ENCODE results near the gene ARG2.

The ARG2 gene

GRCh38 chr14:67674480-67675218 lies 54.9 kb downstream of the ARG2 start, which contains the start of gene VTI1B:
Gene VTI1B, minus strand, starts transcription at chr14:67674632. Its CDS starts 143 bp downstream, at chr14:67674489.
- peak; percentile 75 to 78 for DNase-seq (ENCODE audit: low read depth in 2 of 2)
- TF ChIP-seq CTCF (IDR thresholded peaks at IDR 0.05; ENCODE audit: low read depth, low read length): peak; percentile 2
- peak within 1 kb of the TSS; percentile 80 to 89 for H3K4me3 ChIP-seq (replicated peaks in 1 of 2; ENCODE audit: low read depth in 2 of 2, low read length in 2 of 2)

GRCh38 chr14:67675219-67675582 lies 55.5 kb downstream of the ARG2 start:
- no peak for TF ChIP-seq CTCF (IDR thresholded peaks at IDR 0.05; ENCODE audit: low read depth, low read length)
- no peak for DNase-seq (ENCODE audit: low read depth in 2 of 2)
- peak overlapping the region; percentile 80 to 89 for H3K4me3 ChIP-seq (replicated peaks in 1 of 2; ENCODE audit: low read depth in 2 of 2, low read length in 2 of 2)

- no peak for TF ChIP-seq CTCF (IDR thresholded peaks at IDR 0.05; ENCODE audit: low read depth, low read length)
- no peak for DNase-seq (ENCODE audit: low read depth in 2 of 2)
Observed at GRCh38 chr14:67679006-67679405, 59.3 kb downstream of the ARG2 start.

GRCh38 chr14:67680121-67680602 lies 60.4 kb downstream of the ARG2 start:
- H3K4me3 ChIP-seq (replicated peaks in 1 of 2; ENCODE audit: low read depth in 2 of 2, low read length in 2 of 2): no peak overlapping the region
- peak; percentile 88 to 89 for DNase-seq (ENCODE audit: low read depth in 2 of 2)
- no peak for TF ChIP-seq CTCF (IDR thresholded peaks at IDR 0.05; ENCODE audit: low read depth, low read length)

More at GRCh38 chr14:67679006-67679405, 59.3 kb downstream of the ARG2 start:
- H3K4me3 ChIP-seq (replicated peaks in 1 of 2; ENCODE audit: low read depth in 2 of 2, low read length in 2 of 2): no peak overlapping the region

- TF ChIP-seq CTCF (IDR thresholded peaks at IDR 0.05; ENCODE audit: low read depth, low read length): no peak
- DNase-seq (ENCODE audit: low read depth in 2 of 2): no peak
Observed at GRCh38 chr14:67680941-67681340, 61.2 kb downstream of the ARG2 start.

GRCh38 chr14:67683842-67684241 lies 64.1 kb downstream of the ARG2 start:
- no peak for DNase-seq (ENCODE audit: low read depth in 2 of 2)
- TF ChIP-seq CTCF (IDR thresholded peaks at IDR 0.05; ENCODE audit: low read depth, low read length): no peak

More at GRCh38 chr14:67680941-67681340, 61.2 kb downstream of the ARG2 start:
- H3K4me3 ChIP-seq (replicated peaks in 1 of 2; ENCODE audit: low read depth in 2 of 2, low read length in 2 of 2): no peak overlapping the region

More at GRCh38 chr14:67683842-67684241, 64.1 kb downstream of the ARG2 start:
- H3K4me3 ChIP-seq (replicated peaks in 1 of 2; ENCODE audit: low read depth in 2 of 2, low read length in 2 of 2): no peak overlapping the region

Data from cardiac fibroblast (primary cell).